Inferior parietal cortex (tissue), 1 donor: ENCODE results near the gene MAML3.
"Not testable (repeated sequence)": the region's sequence is repeated elsewhere in the genome, so short reads cannot be mapped to it uniquely, and the experiment has no call there.

Experiments
- DNase-seq: peaks from one replicate; pipeline ENCODE4 v3.0.0-alpha.2; 2016; ENCODE audit errors: extremely low spot score

MAML3 gene

DNA sequence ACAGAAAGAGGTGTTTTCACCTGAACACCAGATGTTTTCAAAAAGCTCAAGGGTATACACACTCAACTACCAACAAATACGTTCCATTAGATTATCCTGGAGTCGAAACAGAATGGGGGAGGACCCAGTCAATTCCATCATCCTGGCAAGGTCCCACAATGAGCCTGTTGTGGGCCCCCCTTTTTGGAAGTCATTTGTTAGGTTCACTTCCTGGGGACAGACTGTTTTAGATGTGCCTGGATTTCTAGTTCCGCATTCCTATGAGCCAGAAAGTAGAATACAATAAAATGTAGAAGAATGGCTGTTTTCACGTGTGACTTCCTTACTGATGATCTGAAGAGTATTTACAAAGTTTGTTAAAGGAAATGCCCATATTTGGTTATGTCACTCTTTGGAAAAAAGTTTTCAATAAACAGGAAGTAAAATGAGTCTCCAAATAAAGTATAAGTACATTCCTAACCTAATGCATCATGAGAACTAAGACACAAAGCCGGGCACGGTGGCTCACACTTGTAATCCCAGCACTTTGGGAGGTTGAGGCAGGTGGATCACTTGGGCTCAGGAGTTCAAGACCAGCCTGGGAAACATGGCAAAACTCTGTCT, 192.5 kb downstream of the MAML3 start:
- DNase-seq = no peak

DNA sequence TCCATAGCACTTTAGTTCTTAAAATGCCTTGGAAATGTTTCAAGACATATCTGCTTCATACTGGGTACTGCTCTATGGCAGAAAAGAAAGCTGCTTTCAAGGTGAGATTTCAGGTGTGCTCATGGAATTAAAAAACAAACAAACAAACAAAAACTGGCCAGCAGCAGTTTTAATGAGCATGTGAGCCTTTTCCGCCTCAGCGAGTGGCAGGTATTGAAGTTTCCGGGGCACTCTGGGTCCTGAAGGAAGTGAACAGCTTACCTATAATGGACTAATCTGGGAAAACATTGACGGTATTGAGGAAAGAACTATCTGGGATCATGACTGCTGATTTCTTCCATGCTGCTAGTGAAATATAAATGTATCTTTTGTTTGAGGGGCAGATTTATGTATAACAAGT, 194.6 kb downstream of the MAML3 start:
- DNase-seq = no peak

DNA sequence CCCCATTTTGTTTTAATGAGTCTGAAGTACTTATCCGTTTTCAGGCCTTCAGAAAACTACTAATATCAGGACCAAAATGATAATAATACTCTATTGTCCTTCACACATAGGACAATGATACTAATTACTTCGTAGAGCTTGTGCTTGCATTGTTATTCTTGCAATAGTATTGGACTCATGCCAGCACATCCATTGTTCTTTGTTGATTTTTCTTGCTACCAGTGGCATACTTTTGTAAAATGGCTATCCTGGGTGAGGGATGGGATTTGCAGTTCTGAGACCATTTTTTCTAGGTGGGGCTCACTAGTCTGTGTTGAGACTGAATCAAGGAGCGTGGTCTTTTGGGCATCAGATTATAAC, 195.3 kb downstream of the MAML3 start:
- DNase-seq = peak; percentile 78

DNA sequence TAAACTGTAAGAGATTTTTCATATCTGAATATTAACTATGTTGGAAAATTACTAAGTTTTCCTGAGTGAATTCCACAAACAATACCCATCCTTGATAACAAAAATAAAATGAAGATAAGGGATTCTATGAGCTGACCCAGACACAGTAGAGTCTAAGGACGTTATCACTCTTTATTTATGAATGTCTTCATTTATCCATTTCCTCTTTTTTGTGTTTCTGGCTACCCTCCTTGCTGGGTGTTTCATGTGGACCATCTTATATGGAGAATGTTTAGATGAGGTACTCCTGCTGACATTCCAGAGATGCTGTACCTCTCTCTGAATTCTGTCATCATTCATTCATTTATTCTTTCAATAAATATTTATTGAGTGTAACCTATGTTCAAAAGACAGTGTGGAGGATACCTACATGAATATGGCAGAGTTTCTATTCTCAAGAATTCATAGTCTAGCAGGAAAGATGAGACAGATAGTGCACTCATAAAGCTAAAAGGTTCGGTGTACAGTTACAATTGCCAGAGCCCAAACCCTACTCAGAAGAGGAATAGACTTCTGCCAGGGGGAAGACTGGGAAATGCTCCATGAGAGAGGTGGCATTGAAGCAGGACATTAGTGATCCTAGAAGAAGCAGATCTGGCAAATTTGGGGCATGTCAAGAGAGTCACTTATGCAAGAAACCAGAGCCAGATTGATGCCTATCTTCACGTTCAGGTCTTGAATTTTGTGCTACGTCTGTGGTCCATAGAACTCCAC, 195.8 kb downstream of the MAML3 start:
- no peak for DNase-seq

DNA sequence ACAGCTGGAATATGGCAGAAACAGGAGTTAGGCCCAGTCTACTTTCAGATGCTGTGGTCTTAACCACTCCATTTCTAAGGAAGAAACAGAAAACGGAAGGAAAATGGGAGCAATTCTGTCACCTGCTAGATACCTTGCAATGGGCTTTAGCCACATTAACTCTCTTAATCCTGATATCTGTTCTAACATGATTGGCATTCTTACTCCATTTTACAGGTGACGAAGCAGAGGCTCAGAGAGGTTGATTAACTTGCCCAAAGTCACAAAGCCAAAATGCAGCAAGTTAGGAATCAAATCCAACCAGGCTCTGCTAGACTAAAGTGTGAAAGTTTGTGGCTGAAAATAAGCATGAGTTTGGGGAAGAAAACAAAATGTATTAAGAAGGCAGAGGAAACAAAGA, 196.9 kb downstream of the MAML3 start:
- no peak for DNase-seq

DNA sequence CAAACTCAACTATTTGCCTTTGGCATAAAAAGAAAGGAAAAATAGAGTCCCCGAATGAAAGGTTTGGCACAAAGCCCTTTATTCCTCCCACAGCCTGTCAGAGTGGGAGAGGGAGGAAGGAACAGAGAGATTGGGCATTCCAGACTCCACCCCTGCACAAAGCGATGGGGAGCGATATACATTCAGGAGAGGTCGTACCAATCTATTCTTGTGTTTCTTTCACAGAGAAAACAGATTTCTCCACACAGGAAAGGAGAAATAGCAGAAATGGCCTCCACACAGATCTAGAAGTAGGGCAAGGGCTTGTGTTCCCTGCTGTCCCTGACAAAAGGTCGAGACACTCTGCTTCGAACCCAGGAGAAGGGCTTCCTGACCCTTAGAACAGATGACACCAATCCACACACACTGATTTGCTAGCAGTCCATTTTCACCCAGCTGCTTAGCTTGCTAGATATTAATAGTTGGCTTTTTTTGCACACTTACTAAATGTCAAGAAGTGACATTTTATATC, 197.4 kb downstream of the MAML3 start:
- peak; percentile 68 for DNase-seq

DNA sequence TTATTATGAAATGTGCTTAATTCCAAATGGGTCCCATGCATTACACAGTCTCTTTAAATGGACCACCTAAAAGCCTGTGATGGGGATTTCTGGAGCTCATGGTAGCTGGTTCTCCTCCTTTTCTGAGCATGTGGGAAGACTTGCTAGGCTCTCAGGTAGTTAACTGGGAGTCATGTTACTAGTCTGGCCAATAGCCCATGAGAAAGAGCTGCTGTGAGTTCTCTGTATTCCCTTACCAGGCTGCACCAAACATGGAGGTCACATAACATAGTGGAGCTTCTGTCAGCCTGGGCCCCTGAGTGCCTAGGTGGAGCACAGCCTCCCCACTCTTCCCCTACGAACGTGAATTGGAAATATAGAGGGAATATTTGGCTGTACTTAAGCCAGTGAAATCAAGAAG, 198.4 kb downstream of the MAML3 start:
- DNase-seq = no peak

DNA sequence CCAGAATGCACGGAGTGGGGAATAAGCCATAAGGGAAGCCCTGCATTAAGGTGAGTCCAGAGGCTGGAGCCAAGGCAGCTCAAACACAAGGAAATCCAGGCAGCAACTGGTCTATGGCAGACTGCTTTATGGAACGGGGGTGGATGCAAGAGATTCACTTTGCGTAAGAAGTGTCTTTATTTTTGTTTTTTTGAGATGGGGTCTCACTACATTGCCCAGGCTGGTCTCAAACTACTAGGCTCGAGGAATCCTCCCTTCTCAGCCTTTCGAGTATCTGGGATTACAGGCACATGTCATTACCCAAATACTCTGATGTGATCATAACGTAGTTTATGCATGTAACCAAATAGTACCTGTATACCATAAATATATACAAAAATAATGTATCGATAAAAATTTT, 199.5 kb downstream of the MAML3 start:
- DNase-seq = no peak

DNA sequence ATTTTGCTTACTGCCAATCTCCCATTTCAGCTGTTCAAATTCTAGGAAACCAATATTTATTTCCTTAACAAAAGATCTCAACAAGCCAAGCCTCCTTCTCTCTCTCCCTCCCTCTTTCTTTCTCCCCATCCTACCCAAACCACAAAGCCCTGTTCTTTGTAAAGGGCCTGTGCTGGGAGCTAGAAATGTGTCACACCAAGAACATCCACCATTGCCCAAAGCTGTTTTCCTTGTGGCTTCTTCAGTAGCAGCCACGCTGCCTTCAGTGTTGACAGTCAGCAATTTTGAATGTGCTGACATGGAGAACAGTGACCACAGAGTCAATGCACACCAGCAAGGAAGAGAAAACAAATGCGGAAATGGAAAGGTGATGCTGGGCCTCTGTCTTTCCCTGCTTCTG, 203.0 kb downstream of the MAML3 start:
- DNase-seq = no peak

DNA sequence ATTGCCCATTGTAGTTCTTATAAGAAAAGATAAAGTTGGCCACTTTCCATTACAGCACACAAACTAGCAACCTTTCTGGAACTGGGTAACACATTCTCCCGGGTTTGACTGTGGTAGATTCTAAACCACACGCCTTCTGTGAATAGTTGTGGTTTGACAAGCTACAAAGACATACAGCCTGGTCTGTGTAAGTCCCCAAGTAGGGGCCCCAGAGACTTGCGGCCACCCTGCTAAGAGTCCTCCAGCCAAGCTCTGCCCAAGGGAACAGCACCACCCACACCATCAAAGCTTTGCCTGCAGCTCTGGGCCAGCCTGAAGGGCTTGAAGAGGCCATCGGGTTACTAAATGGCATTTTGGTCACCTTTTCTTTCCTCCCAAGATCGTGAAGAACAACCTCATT, 203.4 kb downstream of the MAML3 start:
- no peak for DNase-seq

DNA sequence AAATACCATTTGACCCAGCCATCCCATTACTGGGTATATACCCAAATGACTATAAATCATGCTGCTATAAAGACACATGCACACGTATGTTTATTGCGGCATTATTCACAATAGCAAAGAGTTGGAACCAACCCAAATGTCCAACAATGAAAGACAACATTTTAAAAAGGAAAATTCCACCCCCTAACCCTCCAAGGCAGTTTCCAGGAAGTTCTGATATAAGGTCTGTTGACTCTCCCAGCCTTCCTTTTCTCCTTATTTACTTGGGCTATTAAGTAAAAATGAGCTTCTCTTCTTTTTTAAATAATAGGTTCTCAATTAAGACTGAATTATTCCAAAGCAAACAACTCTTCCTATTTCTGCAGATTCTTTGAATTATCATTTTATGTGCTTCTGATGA, 209.1 kb downstream of the MAML3 start:
- DNase-seq = not testable (repeated sequence)

DNA sequence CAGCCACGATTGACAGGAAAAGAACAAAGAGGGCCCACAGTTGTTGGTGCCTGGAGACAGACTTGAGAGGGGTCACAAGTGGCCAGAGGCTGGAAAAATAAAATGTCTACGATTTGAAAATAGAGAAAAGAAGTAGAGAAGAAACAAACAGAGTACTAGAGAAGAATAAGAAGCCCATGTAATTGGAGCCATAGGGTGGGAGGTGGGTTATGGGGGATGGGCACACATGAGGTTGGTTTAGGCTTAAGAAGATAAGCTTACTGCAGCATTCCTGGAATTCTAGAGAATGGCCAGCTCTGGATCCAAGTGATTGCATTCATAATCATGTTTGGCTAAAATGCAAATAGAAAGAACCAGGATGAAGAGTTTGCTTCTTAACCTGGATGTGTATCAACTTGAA, 210.7 kb downstream of the MAML3 start:
- DNase-seq = no peak

DNA sequence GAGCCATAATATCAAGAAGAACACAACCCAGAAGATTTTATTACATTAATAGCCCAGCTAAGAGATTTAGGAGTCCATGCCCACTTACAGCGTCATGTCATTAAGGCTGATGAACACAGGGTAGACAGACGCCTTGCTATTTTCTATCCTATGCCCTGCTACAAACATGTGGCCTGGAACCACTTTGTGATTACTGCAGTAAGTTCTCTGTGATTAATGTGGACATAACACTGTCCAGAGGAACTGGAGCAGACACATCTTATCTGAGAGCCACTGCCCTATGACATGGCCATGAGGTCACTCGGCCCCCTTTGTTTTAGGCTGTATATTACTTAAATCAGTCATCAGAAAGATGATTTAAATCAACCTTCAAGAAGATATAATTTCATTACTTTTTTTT, 211.7 kb downstream of the MAML3 start:
- DNase-seq = no peak

DNA sequence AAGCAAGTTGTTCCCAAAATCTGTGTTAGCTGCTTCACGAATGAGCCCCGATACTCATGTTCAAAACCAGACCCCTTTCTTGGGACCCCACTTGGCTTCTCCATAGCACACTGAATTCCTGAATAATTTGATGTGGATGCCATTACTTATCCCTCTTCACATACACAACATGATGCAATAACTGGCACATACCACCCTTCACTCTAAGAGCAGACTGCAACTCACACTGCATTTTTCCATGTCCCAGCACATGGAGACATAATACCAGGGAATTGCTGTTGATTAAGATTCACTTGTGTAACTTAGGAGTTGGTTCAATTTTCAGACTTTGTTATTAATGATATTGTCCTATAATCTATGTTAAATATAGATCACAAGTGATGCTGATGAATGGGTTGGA, 213.4 kb downstream of the MAML3 start:
- DNase-seq = no peak

DNA sequence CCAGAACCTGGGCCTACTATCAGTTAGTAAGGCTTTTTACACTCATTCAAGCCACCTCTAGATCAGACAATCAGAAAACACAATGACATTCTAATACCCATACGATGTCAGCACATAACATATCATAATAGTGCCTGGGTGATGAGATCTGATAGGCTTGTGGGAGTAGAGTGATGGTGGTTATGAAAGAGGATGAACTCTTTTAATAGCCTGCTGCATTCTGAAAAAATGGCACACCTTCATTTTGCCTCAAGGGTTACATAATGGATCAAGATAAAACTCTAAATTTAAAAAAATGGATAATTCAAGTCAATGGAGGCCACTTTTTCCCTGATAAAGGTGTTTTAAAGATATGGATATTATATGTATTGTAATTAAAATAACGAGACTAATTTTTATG, 215.6 kb downstream of the MAML3 start:
- no peak for DNase-seq

DNA sequence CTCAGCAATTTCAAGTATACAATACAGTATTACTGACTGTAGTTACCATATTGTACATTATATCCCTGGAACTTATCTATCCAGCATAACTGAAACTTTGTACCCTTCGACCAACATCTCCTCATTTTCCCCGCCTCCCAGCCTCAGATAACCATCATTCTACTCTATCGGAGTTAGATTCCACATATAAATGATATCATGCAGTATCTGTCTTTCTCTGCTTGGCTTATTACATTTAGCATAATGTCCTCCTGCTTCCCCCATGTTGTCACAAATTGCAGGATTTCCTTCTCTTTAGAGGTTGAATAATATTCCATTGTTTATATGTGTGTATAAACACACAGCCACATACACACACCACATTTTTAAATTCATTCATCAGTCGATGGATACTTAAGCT, 218.1 kb downstream of the MAML3 start:
- DNase-seq = no peak

DNA sequence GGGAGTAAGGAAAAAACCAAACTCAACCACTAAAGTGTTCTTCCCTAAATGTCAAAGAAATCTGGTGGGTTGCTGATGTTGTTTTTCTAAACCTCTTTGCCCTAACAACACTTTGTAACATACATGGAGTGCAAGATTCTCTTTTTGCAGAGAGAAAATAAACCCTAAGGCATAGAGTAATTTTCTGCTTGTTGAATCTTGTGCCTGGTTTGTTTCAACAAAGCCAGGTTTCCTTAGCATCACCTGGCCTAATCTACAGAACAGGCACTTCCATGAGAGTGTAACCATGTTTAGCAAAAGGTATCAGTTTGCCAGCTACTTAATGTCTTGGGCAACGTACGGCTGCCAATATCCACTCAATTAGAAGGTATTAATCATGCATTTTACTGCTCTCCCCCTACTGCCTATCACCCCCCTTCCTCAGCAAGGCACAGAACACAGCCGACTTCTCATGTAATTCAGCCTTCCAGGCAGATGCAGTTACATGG, 219.2 kb downstream of the MAML3 start:
- no peak for DNase-seq

DNA sequence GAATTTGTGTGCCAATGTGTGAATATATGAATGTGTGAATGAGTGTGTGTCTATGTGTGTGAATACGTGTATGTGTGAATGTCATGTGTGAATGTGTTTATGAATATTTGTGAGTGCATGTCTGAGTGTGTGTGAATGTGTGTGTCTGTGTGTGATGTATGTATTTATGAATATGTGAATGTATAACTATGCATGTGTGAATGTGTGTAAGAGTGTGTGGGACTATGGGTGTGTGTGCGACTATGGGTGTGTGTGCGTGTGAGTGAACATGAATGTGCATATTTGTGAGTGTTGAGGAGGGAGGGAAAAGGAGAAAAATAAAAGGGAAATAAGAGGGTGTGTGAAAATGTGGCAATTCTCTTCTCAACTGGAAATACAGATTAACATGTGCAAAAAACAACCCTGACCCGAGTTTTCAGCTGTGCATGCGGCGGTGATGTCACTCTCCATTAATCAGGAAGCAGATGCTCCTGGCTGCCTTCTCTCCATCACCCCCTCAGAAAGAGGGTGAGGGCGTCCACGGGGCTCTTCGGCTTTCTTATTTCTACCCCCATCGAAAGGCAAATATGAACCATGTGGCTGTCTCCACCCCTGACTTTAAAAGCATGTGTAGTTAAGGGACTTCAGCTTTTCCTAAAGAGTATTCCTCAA, 219.8 kb downstream of the MAML3 start:
- DNase-seq = no peak

DNA sequence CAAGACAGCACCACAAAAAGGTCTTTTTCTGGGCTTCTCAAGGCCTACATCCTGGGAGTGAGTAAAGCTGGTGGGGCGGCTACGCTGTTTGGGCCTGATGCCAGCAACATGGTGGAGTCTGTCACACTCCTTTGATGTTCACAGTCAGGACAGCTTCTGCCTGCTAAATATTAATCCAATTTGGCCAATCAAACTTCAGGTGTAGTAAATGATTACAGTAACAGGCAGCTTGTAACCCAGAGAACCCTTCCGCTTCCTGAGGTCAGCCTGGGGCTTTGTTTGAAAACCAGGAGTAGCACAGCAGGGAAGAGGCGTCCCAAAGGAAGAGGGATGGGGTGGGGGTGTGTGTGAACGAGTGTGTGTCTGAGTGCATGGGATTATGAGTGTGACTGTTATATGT, 220.4 kb downstream of the MAML3 start:
- DNase-seq = no peak

DNA sequence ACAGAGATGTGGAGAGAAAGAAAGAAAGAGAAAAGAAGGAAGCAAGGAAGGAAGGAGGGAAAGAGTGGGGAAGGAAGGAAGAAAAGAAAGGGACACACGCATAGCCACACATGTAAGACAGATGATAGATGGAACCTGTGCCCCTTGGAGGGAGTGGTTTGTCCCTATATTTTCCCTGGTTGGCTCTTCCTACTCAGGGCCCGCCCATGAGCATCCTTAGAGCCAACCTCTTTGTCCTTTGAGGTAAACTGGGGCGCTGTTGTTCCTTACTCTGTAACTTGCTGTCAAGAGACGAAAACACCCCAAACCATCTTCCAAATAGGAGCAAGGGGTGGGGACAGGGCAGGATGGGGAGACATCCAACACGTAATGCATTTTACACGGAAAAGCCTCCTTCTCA, 220.9 kb downstream of the MAML3 start:
- DNase-seq = no peak

DNA sequence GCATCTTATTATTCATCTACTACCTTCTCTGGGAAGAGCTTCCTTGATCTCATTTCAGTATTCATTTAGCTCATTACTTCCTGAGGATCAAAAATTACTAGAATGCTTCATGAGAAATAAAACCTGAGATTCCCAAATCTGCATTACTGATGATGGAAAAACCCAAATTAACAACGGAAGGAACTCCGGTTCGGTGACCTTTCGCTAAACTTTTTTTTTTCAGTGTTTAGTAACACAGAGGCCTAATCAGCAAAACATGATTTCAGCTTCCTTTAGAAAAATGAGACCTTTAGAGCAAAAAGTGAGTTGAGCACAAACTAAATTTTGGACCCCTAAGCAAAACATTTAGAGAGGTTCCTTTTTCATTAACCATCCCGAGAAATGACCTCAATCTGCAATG, 229.2 kb downstream of the MAML3 start:
- DNase-seq = no peak

DNA sequence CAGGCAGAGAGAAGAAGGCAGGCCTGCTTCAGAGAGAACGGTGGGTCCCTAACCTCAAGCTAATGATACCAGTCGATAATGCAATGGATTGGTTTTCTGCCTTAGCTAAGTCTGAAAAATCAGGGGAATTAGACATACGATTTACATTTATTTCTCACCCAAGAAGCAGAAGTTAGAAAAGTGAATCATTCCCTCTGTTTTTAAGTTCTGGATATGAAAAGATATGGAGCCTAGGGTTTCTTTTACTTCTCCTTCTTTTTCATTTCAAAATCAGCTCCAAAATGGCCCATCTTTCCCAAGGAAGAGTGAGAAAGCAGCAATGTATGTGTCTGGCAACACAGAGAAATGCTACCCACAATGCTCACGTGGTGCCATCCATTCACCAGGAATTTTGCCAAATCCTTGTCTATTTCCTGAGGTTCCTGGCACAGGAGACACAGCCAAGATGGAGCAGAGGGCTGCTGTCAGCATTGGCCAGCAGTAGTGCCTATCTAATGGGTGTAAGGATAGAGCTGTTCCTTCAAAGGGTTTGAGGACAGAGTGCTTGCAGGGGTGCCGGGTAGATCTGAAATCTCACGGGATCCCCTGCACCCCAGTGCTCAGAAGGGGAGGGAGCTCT, 231.5 kb downstream of the MAML3 start:
- DNase-seq = peak; percentile 72
